ENCODE measurements around the gene NLRC3. TPM values are rescaled to one million over a fixed set of nuclear protein-coding genes. Genes with fewer than 3 reads are reported as not detected.
A peak's percentile ranks its signal among the peaks of the same experiment; 100 is the strongest.

NLRC3 gene
- total and polyA plus RNA-seq, 9 donors, result 0.10 to 1.3 (median 0.23) TPM

- TF ChIP-seq POLR2A (IDR thresholded peaks at IDR 0.05) (no peak), CTCF (IDR thresholded peaks at IDR 0.05) (no peak), EP300 (IDR thresholded peaks at IDR 0.05) (no peak)
- Histone ChIP-seq H3K4me3 (no peak overlapping the region), H3K27ac (no peak overlapping the region), H3K27me3 (no peaks in the 10 kb centered on the region), H3K4me1 (ENCODE audit: insufficient read depth) (peaks cover 6% of the 10 kb centered on the region), H3K9me3 (no peaks in the 10 kb centered on the region), H3K36me3 (no peaks in the 10 kb centered on the region)
- WGBS, 3 donors, result 96 to 98% (median 97%) methylated on average over 16 of the region's 16 CpGs
- peak in 1 of 5 donors; percentile 35 for DNase-seq
- intact Hi-C loops (cut with DNase I), result no loop called here
Observed at GRCh38 chr16:3498988-3499387, 78.2 kb downstream of the NLRC3 start.

- peak in 1 of 5 donors; percentile 9 for DNase-seq
- H3K36me3 ChIP-seq, result no peaks in the 10 kb centered on the region
- WGBS, 3 donors, result 89 to 94% (median 92%) methylated on average over 4 of the region's 4 CpGs
- H3K4me1 ChIP-seq (ENCODE audit: insufficient read depth), result peaks cover 6% of the 10 kb centered on the region
- H3K27me3 ChIP-seq, result no peaks in the 10 kb centered on the region
- no peaks in the 10 kb centered on the region for H3K9me3 ChIP-seq
- intact Hi-C loops (cut with DNase I), result no loop called here
- TF ChIP-seq POLR2A (IDR thresholded peaks at IDR 0.05) (no peak), CTCF (IDR thresholded peaks at IDR 0.05) (no peak), EP300 (IDR thresholded peaks at IDR 0.05) (no peak)
- no peak overlapping the region for H3K27ac ChIP-seq
- H3K4me3 ChIP-seq, result no peak overlapping the region
Observed at GRCh38 chr16:3497771-3498170, 79.4 kb downstream of the NLRC3 start.

- Histone ChIP-seq H3K27ac (no peak overlapping the region), H3K36me3 (no peaks in the 10 kb centered on the region), H3K9me3 (no peaks in the 10 kb centered on the region), H3K4me1 (ENCODE audit: insufficient read depth) (no peaks in the 10 kb centered on the region), H3K4me3 (no peak overlapping the region), H3K27me3 (no peaks in the 10 kb centered on the region)
- 95 to 96% (median 95%) methylated on average over 30 of the region's 30 CpGs for WGBS, 3 donors
- TF ChIP-seq CTCF (IDR thresholded peaks at IDR 0.05) (no peak), POLR2A (IDR thresholded peaks at IDR 0.05) (no peak), EP300 (IDR thresholded peaks at IDR 0.05) (no peak)
- intact Hi-C loops (cut with DNase I), result no loop called here
- peak in 1 of 5 donors; percentile 31 for DNase-seq
Observed at GRCh38 chr16:3496386-3496785, 80.8 kb downstream of the NLRC3 start.

- intact Hi-C loops (cut with DNase I), result no loop called here
- peak in 1 of 5 donors; percentile 18 for DNase-seq
- TF ChIP-seq EP300 (IDR thresholded peaks at IDR 0.05) (no peak), POLR2A (IDR thresholded peaks at IDR 0.05) (no peak)
- Histone ChIP-seq H3K27ac (no peak within 1 kb of the TSS), H3K4me1 (ENCODE audit: insufficient read depth) (no peaks in the 10 kb centered on the region), H3K36me3 (no peaks in the 10 kb centered on the region), H3K27me3 (no peaks in the 10 kb centered on the region), H3K4me3 (no peak within 1 kb of the TSS), H3K9me3 (no peaks in the 10 kb centered on the region)
- 75 to 95% (median 80%) methylated on average over 3 of the region's 3 CpGs for WGBS, 3 donors
Observed at GRCh38 chr16:3495176-3495575, 82.0 kb downstream of the NLRC3 start, which contains the start of gene C16orf90. Gene C16orf90, minus strand, starts transcription at chr16:3495489. Its CDS starts 68 bp downstream, at chr16:3495421.

- no peaks in the 10 kb centered on the region for H3K9me3 ChIP-seq
- intact Hi-C loops (cut with DNase I), result no loop called here
- no peak overlapping the region for H3K27ac ChIP-seq
- H3K4me1 ChIP-seq (ENCODE audit: insufficient read depth), result no peaks in the 10 kb centered on the region
- 91 to 94% (median 93%) methylated on average over 14 to 16 of the region's 16 CpGs for WGBS, 3 donors
- no peaks in the 10 kb centered on the region for H3K27me3 ChIP-seq
- DNase-seq, result peak in 1 of 5 donors; percentile 27
- no peak overlapping the region for H3K4me3 ChIP-seq
- TF ChIP-seq EP300 (IDR thresholded peaks at IDR 0.05), result no peak
- no peak for TF ChIP-seq POLR2A (IDR thresholded peaks at IDR 0.05)
- TF ChIP-seq CTCF (IDR thresholded peaks at IDR 0.05), result no peak
- no peaks in the 10 kb centered on the region for H3K36me3 ChIP-seq
Observed at GRCh38 chr16:3494386-3494973, 82.7 kb downstream of the NLRC3 start.
